AG08395 (cell line): ENCODE measurements around the gene HAND1.

Experiments
- DNase-seq: peaks from one replicate; pipeline ENCODE4 v3.0.0; 2012; ENCODE audit warnings: mixed read lengths, low spot score

The HAND1 gene

DNA sequence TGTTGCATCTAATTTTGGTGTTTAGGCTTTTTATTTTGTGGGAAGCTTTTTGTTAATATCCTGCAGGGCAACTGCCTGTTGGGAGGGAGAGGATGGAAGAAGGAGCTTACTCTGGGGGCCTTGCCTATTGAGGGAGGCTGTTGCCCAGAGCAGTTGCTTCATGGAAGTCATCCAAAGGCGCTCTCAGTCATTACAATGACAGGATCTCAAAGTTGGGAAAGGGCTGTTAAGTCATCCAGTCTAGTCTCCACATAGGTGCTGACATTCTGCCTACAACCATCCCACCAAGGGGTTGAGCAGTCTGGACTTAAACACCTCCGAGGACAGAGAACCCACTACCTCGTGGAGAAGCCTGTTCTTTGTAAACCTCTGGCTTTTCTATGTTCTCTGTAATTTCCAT lies 19.0 kb downstream of the HAND1 start:
- DNase-seq: no peak

DNA sequence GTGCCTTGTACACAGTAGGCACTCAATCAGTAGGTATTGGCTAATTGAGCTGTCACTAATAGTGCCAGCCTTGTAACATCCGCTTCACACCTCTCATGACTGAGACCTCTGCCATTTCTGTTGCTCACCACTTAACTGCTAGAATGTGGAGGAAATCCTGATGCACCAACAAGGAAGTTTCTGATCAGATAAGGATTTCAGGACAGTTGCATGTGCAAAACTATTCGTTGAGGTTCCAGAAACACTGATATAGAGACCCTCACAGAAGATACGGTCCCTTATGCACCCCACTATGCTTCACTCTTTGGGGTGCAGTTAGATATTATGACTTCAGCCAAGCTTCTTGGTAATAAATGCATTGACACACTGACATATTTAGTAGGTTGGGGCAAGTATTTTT lies 21.5 kb downstream of the HAND1 start:
- no peak for DNase-seq

DNA sequence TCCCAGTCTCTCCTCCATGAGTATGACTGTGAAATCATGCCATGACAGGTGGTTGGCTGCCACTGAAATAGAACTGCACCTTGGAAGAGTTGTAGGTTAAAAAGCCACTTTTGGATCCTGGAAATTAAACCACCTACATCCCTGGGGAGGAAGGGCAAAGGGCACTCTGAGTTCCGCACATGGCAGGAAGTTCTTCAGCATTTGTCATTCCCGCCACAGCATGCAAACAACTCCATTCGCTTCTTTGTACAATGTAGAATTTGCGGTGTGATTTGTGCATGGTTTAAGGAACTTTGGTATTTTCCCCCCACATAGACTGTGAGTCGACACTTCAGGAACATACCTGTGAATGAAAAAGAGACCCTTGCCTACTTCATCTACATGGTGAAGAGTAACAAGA lies 22.4 kb downstream of the HAND1 start:
- DNase-seq: no peak

DNA sequence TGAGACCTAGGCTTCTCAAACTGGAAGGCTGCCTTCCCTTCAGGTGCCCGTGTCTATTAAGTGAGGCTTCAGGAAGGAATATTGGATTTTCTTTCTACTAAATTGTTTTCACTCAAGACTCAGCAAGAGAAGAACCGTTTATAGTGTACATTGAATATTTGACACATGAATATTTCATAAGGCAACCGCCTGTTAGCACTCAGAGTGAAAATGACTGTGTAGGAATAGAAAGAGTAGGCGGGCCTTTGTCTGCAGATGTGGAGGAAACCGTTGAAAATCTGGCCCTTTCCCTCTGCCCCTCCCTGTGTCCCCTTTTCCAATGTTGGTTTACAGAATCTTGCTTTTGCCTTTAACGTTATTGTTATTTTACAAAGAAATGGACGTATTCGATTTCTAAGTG lies 26.1 kb downstream of the HAND1 start:
- DNase-seq: no peak

DNA sequence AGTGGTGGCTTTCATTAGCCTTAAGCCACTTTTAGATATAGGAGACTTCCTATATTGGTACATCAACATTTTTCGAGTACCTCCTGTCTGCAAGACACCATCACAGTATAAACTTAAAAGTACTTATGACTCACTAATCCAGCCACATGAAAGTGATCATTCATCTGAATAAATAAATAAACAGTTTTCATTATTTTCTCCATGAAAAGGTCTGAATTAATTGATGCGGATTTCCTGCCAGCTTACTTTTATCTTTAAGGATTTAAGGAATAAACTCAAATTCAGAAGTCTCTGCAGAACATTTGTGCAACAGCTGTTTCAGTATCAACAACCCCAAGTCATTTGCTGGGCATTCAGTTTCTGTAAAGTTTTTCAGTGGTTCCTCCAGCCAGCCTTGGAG lies 28.2 kb downstream of the HAND1 start:
- DNase-seq: no peak

DNA sequence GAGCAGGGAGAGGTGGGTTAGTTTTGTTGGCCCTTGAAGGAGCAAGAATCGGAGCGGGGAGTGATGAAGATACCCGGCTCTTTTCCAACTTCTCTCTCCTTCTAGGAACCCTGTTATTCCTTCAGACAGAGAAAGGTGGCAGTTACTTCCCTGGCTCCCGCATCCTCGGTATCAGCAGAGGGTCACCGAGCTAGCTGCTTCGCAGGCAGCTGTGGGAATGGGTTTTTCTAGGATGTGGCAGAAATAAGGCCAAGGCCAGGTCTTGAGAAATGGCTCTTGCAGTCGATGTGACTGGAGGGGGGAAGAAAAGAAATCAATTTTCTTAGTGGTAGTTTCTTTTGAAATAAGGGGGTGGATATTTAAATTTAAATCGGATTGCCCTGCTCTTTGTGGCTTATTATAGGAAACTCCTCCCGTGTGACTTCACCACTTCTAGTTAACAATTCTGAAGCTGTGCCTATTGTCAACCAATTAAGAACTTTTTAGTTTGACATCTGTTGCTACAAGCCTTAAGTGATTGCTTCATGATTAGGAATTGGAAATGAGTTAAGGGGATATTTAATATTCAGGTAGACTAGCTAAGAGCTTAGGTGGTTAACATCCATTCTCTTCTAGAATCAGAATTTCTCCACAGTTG lies 30.8 kb downstream of the HAND1 start:
- DNase-seq: no peak

DNA sequence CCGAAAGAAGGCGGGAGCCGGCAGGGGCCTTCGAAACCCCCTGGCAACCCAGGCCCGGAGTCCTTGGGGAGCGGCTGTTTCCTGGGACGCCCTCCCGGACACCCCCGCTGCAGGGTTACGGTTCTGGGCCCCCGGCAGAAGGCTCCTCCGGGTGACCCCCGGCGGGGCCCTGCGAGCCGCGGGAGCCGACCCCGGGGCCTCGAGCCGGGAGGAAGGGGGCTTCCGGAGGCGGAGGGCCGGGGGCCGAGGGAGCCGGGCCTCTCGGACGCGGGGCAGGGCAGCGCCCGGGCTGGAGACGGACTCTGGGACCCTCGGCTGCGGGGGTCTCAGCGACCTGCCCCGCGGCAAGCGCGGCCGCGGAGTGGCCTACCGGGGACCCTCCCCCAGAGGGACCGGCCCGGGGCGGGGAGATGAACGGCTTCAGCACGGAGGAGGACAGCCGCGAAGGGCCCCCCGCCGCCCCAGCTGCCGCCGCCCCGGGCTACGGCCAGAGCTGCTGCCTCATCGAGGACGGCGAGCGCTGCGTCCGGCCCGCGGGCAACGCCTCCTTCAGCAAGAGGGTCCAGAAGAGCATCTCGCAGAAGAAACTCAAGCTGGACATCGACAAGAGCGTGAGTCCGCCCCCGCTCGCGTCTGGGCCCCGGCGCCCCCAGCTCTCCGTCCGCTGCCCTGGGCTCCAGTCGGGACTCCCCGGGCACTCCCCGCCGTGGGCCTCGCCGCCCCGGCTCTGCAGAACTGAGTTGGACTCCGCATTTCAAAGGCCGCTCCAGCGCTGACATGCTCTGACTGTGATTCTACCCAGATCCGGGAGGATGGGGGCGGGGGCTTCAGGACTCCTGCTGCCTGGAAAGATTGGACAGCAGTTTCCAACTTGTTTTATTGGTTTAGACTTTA lies 31.6 kb downstream of the HAND1 start:
- peak; percentile 66 for DNase-seq

DNA sequence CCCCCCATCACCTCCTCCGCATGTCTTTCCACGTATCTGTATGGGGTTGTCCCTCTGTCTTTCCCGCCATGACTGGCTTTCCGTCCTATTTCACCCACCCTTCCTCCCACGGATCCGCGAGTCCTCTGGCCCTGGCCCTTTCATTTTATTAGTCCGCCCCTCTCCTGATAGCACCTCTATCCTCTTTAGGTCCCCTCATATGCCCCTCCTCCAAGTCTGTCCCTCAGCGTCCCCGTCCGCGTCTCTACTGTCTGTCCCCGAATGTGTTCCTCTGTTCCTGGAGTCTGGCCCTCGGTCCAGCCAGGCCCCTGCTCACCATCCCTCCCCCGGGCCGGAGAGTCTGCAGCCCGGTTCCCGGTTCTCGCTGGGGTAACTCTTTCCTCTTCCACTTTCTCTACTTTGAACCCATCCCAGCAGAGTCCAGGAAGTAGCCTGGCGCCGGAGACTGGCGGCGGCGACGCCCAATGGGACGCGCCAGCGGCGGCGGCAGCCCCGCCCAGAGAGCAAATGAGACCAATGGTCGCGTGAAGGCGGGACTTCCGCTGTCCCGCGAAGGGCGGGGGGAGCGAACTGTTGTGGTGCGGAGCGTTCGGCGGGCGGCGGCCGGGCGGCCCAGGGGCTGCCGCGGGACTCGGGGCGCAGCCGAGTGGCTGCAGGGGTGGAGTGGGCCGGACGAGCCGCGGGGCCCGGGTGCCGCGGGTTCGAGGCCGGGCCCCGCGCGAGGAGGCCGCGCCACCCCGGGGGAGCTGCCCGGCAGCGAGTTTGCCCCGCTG lies 32.4 kb downstream of the HAND1 start, which contains the start of gene SAP30L:
Gene SAP30L (plus strand): TSS at position 576 of the 773 bp plus-strand sequence. CDS start 608 bp downstream, outside the sequence.
- peak; percentile 100 for DNase-seq

DNA sequence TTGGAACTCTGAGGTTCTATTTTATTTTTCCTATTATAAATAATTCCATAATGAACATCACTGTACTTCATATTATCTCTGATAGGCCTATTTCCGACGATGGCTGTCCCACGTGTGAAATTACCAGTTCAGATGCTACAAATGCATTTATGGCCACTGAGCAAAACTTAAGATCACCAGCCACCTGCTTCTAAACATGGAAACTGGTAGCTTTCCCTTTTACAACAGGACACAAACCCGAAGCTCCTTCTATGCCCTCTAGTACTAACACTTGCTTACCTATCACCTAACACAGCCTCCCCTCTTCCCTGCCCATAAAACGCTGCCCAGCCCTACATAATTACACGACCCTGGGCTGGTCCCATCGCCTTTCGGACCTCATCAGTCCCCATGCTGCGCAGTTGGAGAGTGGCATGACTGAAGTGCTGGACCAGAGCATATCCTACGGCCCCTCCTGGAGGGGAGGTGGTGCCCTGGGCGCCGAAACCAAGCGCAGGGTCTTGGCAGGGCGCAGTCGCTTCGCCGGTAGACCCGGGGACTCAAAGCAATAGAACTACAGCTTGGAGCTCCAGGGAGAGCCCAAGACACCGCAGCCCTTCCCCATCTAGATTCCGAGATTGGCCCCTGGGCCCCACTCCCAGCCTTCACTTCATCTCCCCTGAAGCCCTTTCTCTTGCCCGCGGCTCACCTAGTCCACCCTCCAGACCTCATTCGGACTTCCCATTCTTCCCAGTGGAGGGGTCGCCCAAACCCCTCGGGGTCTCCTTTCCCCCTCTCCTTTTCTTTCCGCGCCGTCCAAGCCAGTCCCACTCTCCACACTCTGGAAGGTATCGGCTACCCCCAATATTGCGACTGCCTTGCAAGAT lies 33.2 kb downstream of the HAND1 start:
- peak; percentile 15 for DNase-seq

DNA sequence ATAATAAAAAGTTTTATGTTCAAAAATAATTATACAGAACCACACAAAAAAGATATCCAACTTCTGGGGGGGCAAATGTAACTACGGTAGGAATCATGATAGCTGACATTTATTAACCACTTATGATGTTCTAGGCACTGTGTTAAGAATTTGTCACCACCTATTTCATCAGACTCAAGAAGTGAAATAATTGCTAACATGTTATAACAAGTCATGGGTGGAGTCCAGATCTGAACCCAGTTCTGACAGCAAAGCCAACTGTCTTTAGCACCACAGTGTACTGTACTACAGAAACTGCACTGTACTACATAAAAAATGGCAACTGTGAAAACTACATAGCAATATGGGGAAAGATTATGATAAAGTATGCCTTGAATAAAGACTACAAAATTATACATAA lies 35.2 kb downstream of the HAND1 start:
- no peak for DNase-seq

DNA sequence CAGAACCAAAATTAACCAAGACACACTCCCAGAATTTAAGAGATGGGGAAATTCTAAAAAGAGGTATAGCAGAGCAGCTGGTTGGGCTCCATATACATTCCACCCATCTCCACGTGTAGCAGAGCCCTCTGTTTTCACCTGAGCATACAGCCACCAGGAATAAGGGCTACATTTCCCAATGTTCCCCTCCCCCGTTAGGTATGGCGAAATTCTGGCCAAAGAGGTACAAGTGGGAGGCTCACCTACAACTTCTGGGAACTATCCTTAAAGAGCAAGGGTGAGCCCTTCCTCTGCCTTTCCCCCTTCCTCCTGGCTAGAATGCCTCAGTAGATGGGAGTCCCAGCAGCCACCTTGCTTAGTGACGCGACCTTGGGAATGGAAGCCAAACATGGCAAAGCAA lies 37.5 kb downstream of the HAND1 start:
- no peak for DNase-seq

DNA sequence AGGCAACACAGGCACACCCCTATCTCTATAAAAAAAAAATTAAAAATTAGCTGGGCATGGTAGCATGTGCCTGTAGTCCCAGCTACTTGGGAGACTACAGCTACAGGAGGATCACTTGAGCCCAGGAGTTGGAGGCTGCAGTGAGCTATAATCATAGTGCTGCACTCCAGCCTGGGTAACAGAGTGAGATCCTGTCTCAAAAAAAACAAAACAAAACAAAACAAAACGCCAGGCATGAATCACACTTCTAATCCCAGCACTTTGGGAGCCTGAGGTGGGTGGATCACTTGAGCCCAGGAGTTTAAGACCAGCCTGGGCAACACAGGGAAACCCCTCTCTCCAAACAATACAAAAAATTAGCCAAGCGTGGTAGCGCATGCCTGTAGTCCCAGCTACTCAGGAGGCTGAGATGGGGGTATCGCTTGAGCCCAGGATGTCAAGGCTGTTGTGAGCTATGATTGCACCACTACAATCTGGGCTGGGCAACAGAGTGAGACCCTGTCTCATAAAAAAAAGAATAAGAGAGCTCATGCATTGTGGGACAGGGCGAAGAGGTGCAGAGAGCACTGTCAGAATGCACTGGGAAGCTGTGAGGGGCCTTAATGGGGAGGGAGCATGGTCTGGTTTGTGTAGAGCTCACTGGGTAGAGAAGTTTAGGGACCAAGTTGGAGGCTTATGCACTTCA lies 40.6 kb downstream of the HAND1 start:
- no peak for DNase-seq

DNA sequence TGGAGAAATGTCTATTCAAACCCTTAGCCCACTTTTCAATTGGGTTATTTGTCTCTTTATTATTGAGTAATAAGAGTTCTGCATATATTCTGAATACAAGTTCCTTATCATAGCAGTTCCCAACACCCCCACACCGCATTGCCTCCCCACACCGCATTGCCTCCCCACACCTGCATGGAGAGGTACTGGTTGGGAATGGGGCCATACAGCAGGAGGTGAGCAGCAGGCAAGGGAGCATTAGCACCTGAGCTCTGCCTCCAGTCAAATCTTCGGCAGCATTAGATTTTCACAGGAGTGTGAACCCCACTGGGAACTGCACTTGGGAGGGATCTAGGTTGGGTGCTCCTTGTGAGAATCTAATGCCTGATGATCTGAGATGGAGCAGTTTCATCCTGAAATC lies 42.8 kb downstream of the HAND1 start:
- no peak for DNase-seq

DNA sequence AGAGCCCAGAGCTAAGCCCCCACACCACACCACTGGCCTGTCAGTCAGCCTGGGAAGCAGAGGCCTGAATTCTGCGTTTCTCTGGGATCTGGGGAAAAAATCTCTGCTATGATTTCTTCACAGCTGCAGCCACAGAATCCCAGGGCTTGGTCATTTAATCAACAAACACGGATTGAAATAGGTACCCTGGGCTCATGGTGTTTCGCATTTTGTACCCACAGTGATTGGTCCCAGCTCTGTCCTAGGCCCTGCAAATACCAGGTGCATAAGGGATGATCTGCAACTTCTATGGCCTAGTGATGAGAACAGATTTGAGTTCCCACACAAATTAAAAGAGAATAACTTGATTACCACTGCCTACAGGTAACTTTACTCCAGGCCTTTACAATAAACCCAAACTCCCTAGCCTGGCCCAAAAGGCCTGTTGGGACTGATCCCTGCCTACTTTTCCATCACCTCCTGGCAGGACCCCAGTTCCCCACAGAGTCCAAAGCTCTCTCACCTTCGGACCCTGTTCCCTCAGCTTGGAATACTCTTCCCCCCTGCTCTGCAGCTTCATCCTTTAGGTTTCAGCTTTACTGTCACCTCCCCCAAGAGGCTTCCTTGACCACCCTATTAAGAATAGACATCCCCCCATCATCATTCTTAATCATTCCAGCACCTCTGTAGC lies 46.9 kb downstream of the HAND1 start:
- DNase-seq: no peak

DNA sequence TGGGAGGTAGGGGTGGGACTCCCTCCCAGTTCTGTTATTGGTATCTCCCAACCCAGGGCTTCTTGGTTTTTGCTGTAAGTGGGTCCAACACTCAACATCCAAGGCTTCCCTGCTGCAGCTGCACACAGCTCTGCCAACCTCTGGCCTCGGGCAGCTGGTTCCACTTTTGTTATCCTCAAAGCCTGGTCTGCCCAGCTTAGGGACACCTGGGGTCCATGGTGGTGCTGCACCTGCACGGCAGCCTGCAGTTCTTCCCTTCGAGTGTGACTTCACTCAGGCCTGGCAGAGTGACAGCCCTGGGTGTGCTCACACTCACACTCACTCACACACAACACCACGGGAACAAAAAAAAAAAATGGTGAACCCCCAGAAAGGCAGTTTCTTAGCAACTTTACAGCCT lies 47.6 kb downstream of the HAND1 start:
- no peak for DNase-seq

DNA sequence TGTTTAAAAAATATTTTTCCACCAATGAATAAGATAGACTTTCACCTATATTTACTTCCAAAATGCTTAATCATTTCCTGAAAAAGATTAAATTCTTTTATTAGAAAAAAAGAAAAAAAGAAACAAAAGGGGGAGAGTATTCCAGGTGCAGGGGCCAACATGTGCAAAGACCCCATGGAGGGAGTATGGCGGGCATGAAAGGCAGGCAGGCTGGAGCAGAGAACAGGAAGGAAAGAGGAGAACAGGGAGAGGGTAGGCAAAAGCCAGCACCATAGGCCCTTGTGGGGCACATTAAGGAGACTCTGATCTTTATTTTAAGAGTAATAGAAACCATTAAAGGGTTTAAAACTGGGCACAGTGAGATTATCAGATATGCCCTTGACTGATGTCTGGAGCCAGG lies 48.7 kb downstream of the HAND1 start:
- DNase-seq: no peak

DNA sequence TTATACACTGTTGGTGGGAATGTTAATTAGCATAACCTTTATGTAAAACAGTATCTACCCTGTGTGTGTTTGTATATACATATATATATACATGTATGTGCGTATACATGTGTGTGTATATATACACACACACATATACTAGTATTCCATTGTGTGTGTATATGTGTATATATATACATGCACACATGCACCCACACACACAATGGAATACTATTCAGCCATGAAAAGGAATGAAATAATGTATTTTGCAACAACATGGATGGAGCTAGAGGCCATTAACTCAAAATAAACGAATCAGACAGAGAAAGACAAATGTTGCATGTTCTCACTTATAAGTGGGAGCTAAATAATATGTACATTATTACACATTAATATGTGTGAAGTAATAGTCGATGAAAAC lies 49.8 kb downstream of the HAND1 start:
- no peak for DNase-seq
